Peyer's patch (tissue), 4 donors: Measurements from ENCODE around the gene TRABD2A. TPM values are rescaled to one million over a fixed set of nuclear protein-coding genes. Genes with fewer than 3 reads are reported as not detected.
A peak's percentile ranks its signal among the peaks of the same experiment; 100 is the strongest.

Experiments
- DNase-seq, 3 donors: peaks; one replicate each; pipeline ENCODE4 v3.0.0-alpha.2; 2017 to 2019
- H3K27ac ChIP-seq, 4 donors: fragments of 200-600 bp; sonication (generic); one replicate each; pipeline ENCODE4 v1.5.1; 2016 to 2019
- H3K27me3 ChIP-seq, 2 donors: fragments of 200-600 bp; sonication (generic); one replicate each; pipeline ENCODE4 v1.5.1; 2019
- H3K36me3 ChIP-seq, 3 donors: fragments of 200-600 bp; sonication (generic); one replicate each; pipeline ENCODE4 v1.5.1; 2016 to 2019
- H3K4me1 ChIP-seq, 4 donors: fragments of 200-600 bp; sonication (generic); one replicate each; pipeline ENCODE4 v1.5.1; 2016 to 2019
- H3K4me3 ChIP-seq, 4 donors: fragments of 200-600 bp; sonication (generic); 1 replicate in 3 of 4; 2 replicates in 1 of 4; pipeline ENCODE4 v1.5.1; 2016 to 2019; ENCODE audit warnings: mild to moderate bottlenecking in 1 of 4
- H3K9me3 ChIP-seq, 4 donors: fragments of 200-600 bp; sonication (generic); one replicate each; pipeline ENCODE4 v1.5.1; 2016 to 2019; ENCODE audit warnings: mild to moderate bottlenecking in 1 of 4
- POLR2A ChIP-seq, 2 donors: fragments of 450-650 bp; IDR thresholded peaks; one replicate each; pipeline ENCODE4 v1.5.1; 2017; ENCODE audit warnings: antibody characterized with exemption in 2 of 2, mild to moderate bottlenecking in 2 of 2, moderate library complexity in 2 of 2
- total RNA-seq, 4 donors: library from RNA; depleted of rRNA; stranded (reverse); fragments of >200 nt; gene quantifications; one replicate each; pipeline ENCODE4 v1.1.0, GENCODE V29; 2016
- TF ChIP-seq, protein P1 (sequence below), 6 experiments: fragments of 450-650 bp in 4 of 6; fragments of 200-600 bp in 2 of 6; sonication (generic) in 1 of 6; IDR thresholded peaks; one replicate each; pipeline ENCODE4 v1.5.1; 2017 to 2019; ENCODE audit warnings: antibody characterized with exemption in 6 of 6, mild to moderate bottlenecking in 3 of 6, moderate library complexity in 1 of 6

Gene TRABD2A
- total RNA-seq, 4 donors from 2014 or later, result 32.2 to 85.4 (median 55.0) TPM

DNA sequence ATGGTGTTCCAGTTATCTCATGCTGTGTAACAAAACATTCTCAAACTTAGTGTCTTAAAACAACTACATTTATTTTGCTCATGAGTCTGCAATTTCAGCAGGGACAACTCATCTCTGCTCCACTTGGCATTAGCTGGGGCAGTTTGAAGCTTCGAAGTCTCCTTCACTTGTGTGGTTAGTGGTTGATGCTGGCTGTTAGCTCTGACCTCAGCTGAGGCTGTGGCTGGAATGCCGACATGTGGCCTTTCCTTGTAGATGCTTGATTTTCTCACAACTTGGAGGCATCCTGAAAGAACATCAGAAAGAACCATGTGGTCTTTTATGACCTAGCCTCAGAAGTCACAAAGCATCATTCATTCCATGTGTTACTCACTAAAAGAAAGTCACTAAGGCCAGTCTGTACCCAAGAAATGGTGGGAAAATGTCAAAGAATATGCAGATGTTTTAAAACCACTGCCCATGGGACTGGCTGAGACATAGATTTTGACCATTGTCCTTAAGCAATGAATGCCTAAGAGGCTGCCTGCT is 20.8 kb upstream of the TRABD2A start:
- no peak for TF ChIP-seq POLR2A (IDR thresholded peaks at IDR 0.05)
- TF ChIP-seq, protein P1, sequence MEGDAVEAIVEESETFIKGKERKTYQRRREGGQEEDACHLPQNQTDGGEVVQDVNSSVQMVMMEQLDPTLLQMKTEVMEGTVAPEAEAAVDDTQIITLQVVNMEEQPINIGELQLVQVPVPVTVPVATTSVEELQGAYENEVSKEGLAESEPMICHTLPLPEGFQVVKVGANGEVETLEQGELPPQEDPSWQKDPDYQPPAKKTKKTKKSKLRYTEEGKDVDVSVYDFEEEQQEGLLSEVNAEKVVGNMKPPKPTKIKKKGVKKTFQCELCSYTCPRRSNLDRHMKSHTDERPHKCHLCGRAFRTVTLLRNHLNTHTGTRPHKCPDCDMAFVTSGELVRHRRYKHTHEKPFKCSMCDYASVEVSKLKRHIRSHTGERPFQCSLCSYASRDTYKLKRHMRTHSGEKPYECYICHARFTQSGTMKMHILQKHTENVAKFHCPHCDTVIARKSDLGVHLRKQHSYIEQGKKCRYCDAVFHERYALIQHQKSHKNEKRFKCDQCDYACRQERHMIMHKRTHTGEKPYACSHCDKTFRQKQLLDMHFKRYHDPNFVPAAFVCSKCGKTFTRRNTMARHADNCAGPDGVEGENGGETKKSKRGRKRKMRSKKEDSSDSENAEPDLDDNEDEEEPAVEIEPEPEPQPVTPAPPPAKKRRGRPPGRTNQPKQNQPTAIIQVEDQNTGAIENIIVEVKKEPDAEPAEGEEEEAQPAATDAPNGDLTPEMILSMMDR (IDR thresholded peaks at IDR 0.05), result no peak
- no peaks in the 10 kb centered on the region for H3K27me3 ChIP-seq
- H3K9me3 ChIP-seq, result no peaks in the 10 kb centered on the region
- no peak overlapping the region for H3K4me3 ChIP-seq
- H3K36me3 ChIP-seq, result peaks cover 0 to 3% (median 0%) of the 10 kb centered on the region in 3 donors
- peaks cover 3 to 19% (median 7%) of the 10 kb centered on the region in 4 donors for H3K4me1 ChIP-seq
- no peak overlapping the region for H3K27ac ChIP-seq
- no peak for DNase-seq

- H3K9me3 ChIP-seq, result no peaks in the 10 kb centered on the region
- H3K4me1 ChIP-seq, result peaks cover 3 to 19% (median 7%) of the 10 kb centered on the region in 4 donors
- H3K27ac ChIP-seq, result no peak overlapping the region
- TF ChIP-seq, protein P1 (IDR thresholded peaks at IDR 0.05), result no peak
- TF ChIP-seq POLR2A (IDR thresholded peaks at IDR 0.05), result no peak
- DNase-seq, result no peak
- no peaks in the 10 kb centered on the region for H3K36me3 ChIP-seq
- H3K4me3 ChIP-seq, result no peak overlapping the region
- H3K27me3 ChIP-seq, result no peaks in the 10 kb centered on the region
Measured at GRCh38 chr2:84900971-84901370, 20.1 kb upstream of the TRABD2A start.

DNA sequence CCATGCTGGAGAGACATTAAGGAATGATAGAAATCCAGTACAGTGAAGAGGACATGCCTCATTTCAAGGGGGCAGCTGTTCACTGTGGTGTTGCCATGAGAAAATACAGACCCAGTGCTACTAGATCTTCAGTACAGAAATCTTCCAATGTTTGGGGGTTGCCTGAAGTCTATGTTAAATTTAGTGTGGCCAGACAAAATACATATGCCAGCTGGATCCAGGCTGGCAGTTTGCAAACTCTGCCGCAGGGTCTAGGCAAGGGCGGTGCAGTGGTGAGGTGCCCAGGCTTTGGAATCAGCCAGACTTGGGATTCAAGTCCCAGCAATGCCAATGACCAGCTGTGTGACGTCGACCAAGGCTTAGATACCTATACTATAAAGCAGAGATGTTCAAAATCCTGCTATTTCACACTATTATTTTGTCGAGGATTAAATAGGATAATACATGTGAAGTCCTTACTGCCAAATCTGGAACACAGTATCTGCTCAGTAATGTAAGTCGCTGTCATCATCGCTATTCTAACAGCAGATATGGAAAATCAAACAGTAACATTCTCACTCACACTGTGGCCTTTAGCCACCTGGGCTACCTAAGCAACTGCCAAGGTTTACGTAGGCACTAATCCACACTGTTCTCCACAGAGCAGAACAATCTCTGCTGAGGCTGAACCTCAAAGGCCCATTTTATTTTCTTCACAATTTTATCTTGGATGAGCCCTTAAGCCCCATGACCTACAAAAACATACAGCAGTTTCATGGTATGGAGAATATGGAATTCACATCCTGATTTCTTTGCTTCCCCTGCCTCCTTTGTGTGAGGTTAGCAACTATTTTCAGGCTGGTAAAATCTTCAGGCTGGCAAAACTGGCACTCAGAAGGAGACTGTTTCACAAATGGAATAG is 18.7 kb upstream of the TRABD2A start:
- TF ChIP-seq, protein P1 (IDR thresholded peaks at IDR 0.05), result no peak
- TF ChIP-seq POLR2A (IDR thresholded peaks at IDR 0.05), result no peak
- DNase-seq, result no peak
- H3K27me3 ChIP-seq, result no peaks in the 10 kb centered on the region
- H3K36me3 ChIP-seq, result no peaks in the 10 kb centered on the region
- H3K9me3 ChIP-seq, result no peaks in the 10 kb centered on the region
- H3K4me3 ChIP-seq, result no peak overlapping the region
- H3K27ac ChIP-seq, result peak overlapping the region; percentile 52 to 76 (median 70)
- peaks cover 3 to 23% (median 10%) of the 10 kb centered on the region in 4 donors for H3K4me1 ChIP-seq

DNA sequence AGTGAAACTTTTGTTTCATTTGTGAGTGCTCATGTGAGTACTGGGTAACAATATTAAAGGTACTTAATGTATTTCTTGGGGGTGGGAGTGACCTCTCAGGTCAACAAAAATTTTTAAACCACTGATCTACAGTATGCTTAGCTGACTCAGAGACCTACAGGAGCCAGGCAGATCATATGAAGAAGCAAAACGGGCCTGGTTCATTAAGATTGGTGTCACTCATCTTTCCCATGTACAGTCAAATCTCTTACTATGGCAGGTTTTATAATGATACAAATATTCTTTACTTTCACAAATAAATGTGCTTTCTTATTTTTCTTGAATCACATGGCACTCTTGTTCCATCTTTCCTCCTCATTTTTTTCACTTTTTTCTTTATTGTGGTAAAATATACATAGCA is 16.9 kb upstream of the TRABD2A start:
- no peaks in the 10 kb centered on the region for H3K36me3 ChIP-seq
- TF ChIP-seq POLR2A (IDR thresholded peaks at IDR 0.05), result no peak
- TF ChIP-seq, protein P1 (IDR thresholded peaks at IDR 0.05), result no peak
- H3K9me3 ChIP-seq, result no peaks in the 10 kb centered on the region
- peak overlapping the region; percentile 52 to 76 (median 64) for H3K27ac ChIP-seq
- H3K4me3 ChIP-seq, result no peak overlapping the region
- no peak for DNase-seq
- H3K27me3 ChIP-seq, result no peaks in the 10 kb centered on the region
- H3K4me1 ChIP-seq, result peaks cover 3 to 26% (median 13%) of the 10 kb centered on the region in 4 donors

DNA sequence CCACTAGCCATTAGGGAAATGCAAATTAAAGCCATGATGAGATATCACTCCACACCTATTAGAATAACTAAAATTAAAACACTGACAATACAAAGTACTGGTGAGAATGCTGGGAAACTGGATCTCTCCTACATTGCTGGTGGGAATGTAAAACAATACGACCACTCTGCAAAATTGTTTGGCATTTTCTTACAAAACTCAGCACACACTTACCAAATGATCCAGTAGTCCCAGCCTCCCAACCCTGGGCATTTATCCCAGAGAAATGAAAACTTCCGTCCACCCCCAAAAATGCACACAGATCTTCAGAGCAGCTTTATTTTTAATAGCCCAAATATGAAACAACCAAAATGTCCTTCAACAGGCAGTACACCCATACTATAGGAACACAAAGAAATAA is 15.7 kb upstream of the TRABD2A start:
- no peak overlapping the region for H3K27ac ChIP-seq
- no peaks in the 10 kb centered on the region for H3K27me3 ChIP-seq
- no peaks in the 10 kb centered on the region for H3K36me3 ChIP-seq
- no peaks in the 10 kb centered on the region for H3K9me3 ChIP-seq
- H3K4me3 ChIP-seq, result no peak overlapping the region
- peaks cover 3 to 26% (median 13%) of the 10 kb centered on the region in 4 donors for H3K4me1 ChIP-seq
- DNase-seq, result no peak
- TF ChIP-seq, protein P1 (IDR thresholded peaks at IDR 0.05), result no peak
- TF ChIP-seq POLR2A (IDR thresholded peaks at IDR 0.05), result no peak
